K562 (cell line): Measurements from ENCODE around the gene CPPED1. TPM values are rescaled to one million over a fixed set of nuclear protein-coding genes. Genes with fewer than 3 reads are reported as not detected.

Experiments
- ELF2 ChIP-seq: fragments of 250-450 bp; sonication (Bioruptor Pico); IDR thresholded peaks from 2 replicates; pipeline ENCODE4 v1.5.0; 2021; ENCODE audit warnings: mild to moderate bottlenecking
- EP300 ChIP-seq: IDR thresholded peaks from 2 replicates; pipeline ENCODE4 v1.6.1; 2012; ENCODE audit warnings: low read length, improper control_type of control experiment
- HDAC2 ChIP-seq: fragments of 450-650 bp; IDR thresholded peaks from 2 replicates; pipeline ENCODE4 v1.6.1; 2016; ENCODE audit warnings: mild to moderate bottlenecking
- JUN ChIP-seq, 2 experiments: sonication (generic) in 1 of 2; formaldehyde crosslinking in 1 of 2; IDR thresholded peaks; 2 replicates each; pipeline versions ENCODE4 v1.6.1 to v1.8.0; 2012 to 2022; ENCODE audit warnings: borderline replicate concordance in 2 of 2, mild to moderate bottlenecking in 2 of 2, improper control_type of control experiment in 1 of 2, low read depth in 1 of 2, low read length in 1 of 2, missing genetic modification reagents in 1 of 2
- NCOA4 ChIP-seq: fragments of 450-650 bp; IDR thresholded peaks from 2 replicates; pipeline ENCODE4 v1.6.1; 2018; ENCODE audit warnings: mild to moderate bottlenecking; ENCODE audit not compliant: partially characterized antibody
- NFIC ChIP-seq: fragments of 450-650 bp; IDR thresholded peaks from 2 replicates; pipeline ENCODE4 v1.6.1; 2017; ENCODE audit warnings: mild to moderate bottlenecking, inconsistent platforms
- PYGO2 ChIP-seq: fragments of 450-650 bp; IDR thresholded peaks from 2 replicates; pipeline ENCODE4 v1.6.1; 2016; ENCODE audit warnings: mild to moderate bottlenecking, missing genetic modification characterization, moderate library complexity, missing compliant biosample characterization
- RFX5 ChIP-seq: IDR thresholded peaks from 2 replicates; pipeline ENCODE4 v1.6.1; 2011; ENCODE audit warnings: low read depth, mild to moderate bottlenecking, improper control_type of control experiment, low read length
- TRIM24 ChIP-seq, 2 experiments: fragments of 450-650 bp; IDR thresholded peaks; 2 replicates each; pipeline ENCODE4 v1.6.1; 2016
- ZNF311 ChIP-seq: fragments of 250-450 bp; sonication (Bioruptor Pico); IDR thresholded peaks from 2 replicates; pipeline ENCODE4 v1.4.0; 2020; ENCODE audit warnings: mild to moderate bottlenecking, moderate library complexity
- polyA plus RNA-seq, 8 experiments: library from polyadenylated mRNA; depleted of rRNA in 4 of 8; stranded (reverse) in 5 of 8; unstranded in 3 of 8; fragments of >200 nt; fragmentation: Nextera tagmentation in 2 of 8; fragmentation: Illumina TruSeq in 1 of 8; extraction: Ambion mirVana in 2 of 8; extraction: Trizol in 1 of 8; gene quantifications; 2 replicates each; pipeline versions ENCODE4 v1.2.1 to v1.2.3, GENCODE V29; 2011 to 2014; ENCODE audit warnings: inconsistent platforms in 1 of 8, missing spikeins in 1 of 8
- total RNA-seq, 7 experiments: library from RNA; depleted of rRNA in 6 of 7; stranded (reverse); fragments of >200 nt in 6 of 7; fragmentation: Illumina TruSeq in 2 of 7; extraction: Trizol in 2 of 7; gene quantifications; 2 replicates each; pipeline versions ENCODE4 v1.2.1 to v1.2.3, GENCODE V29; 2011 to 2021; ENCODE audit warnings: low replicate concordance in 1 of 7
- TF ChIP-seq, protein P1 (sequence below): fragments of 250-450 bp; sonication (Bioruptor Pico); IDR thresholded peaks from 2 replicates; pipeline ENCODE4 v1.5.0; 2021
- TF ChIP-seq, protein P2 (sequence below), 2 experiments: fragments of 150-350 bp in 1 of 2; IDR thresholded peaks; 2 replicates each; pipeline ENCODE4 v1.6.1; 2012 to 2016; ENCODE audit warnings: low read depth in 2 of 2, low read length in 2 of 2, mild to moderate bottlenecking in 1 of 2, moderate library complexity in 1 of 2
- TF ChIP-seq, protein P3 (sequence below): conservative IDR thresholded peaks from 2 replicates; pipeline ENCODE4 v1.6.1; 2011; ENCODE audit warnings: low read depth, mild to moderate bottlenecking, low read length; ENCODE audit not compliant: control insufficient read depth
- TF ChIP-seq, protein P4 (sequence below): sonication (generic); formaldehyde crosslinking; IDR thresholded peaks from 2 replicates; pipeline ENCODE4 v1.8.0; 2022; ENCODE audit warnings: mild to moderate bottlenecking, missing genetic modification reagents
- TF ChIP-seq, protein P5 (sequence below): fragments of 450-650 bp; formaldehyde crosslinking; conservative IDR thresholded peaks from 2 replicates; pipeline ENCODE4 v1.4.0; 2022; ENCODE audit warnings: mild to moderate bottlenecking, missing genetic modification characterization
- TF ChIP-seq, protein P6 (sequence below): fragments of 250-450 bp; sonication (Bioruptor Pico); IDR thresholded peaks from 2 replicates; pipeline ENCODE4 v1.4.0; 2020; ENCODE audit warnings: borderline replicate concordance

The CPPED1 gene
- total and polyA plus RNA-seq, 9 of the 15 experiments (the other 6 are each of a cell fraction or from before 2014, with no cell fraction given), result 7.5 to 25.7 (median 16.9) TPM

DNA sequence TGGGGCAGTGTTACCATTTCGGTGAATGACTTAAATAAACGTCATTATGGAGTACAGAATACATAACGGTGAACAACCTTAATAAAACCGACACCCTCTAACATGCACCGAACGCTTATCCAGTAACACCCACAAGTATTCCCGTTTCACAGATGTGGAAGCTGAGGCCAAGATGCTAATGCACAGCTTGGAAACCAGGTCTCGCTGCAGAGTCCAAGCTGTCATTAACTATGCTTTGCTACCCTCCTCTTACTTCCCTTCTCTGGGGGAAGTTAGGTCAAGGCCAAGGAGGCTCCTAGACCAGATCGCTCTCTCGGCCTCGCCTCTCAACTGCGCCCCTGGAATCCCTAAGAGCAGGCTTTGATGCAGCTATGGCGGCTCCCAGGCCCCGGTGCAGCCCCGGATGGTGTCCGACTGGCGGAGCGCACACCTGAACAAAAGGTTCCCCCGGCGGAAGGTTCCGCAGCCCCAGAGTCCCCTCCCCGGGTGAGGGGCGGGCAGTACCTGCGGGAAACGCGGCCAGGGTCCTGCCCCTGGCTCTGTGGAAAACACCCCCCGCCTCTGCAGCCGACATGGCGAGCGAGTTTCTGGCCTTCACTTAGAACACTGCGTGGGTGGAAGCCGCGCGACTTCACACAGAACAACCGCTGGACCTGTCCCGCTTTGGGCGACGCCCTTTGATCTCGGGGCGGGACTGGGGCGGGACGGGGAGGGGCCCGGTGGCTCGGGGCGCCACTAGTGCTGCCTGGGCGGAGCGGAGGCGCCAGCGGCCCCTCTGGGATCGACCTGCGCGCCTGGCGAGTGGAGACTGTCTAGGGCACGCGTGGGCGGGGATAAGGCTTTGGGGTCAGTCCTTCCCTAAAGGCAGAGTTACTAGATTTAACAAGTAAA lies at the start of gene CPPED1 (continued):
- TF ChIP-seq JUN (IDR thresholded peaks at IDR 0.05; ENCODE audit: borderline replicate concordance, low read depth, low read length) (peak; percentile 41; the same call in 1 of the 2 replicates), JUN (CRISPR knock-in tag; IDR thresholded peaks at IDR 0.05; ENCODE audit: borderline replicate concordance) (0 out of 2 replicates have a peak, but pooled peaks have one; percentile 44), PYGO2 (tag) (no peak), EP300 (peak; percentile 21; the same call in 1 of the 2 replicates), ELF2 (CRISPR knock-in tag) (peak; percentile 50; the same call in 1 of the 2 replicates), NCOA4 (peak; percentile 72), NFIC (peak; percentile 58), ZNF311 (CRISPR knock-in tag) (no peak), HDAC2 (peak; percentile 99), RFX5 (no peak), TRIM24 (IDR thresholded peaks at IDR 0.05) (peak in 1 of 2 experiments; percentile 99; a peak in 2 of 4 replicates)
- TF ChIP-seq, protein P1, sequence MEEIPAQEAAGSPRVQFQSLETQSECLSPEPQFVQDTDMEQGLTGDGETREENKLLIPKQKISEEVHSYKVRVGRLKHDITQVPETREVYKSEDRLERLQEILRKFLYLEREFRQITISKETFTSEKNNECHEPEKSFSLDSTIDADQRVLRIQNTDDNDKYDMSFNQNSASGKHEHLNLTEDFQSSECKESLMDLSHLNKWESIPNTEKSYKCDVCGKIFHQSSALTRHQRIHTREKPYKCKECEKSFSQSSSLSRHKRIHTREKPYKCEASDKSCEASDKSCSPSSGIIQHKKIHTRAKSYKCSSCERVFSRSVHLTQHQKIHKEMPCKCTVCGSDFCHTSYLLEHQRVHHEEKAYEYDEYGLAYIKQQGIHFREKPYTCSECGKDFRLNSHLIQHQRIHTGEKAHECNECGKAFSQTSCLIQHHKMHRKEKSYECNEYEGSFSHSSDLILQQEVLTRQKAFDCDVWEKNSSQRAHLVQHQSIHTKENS (CRISPR knock-in tag), result no peak
- TF ChIP-seq, protein P2, sequence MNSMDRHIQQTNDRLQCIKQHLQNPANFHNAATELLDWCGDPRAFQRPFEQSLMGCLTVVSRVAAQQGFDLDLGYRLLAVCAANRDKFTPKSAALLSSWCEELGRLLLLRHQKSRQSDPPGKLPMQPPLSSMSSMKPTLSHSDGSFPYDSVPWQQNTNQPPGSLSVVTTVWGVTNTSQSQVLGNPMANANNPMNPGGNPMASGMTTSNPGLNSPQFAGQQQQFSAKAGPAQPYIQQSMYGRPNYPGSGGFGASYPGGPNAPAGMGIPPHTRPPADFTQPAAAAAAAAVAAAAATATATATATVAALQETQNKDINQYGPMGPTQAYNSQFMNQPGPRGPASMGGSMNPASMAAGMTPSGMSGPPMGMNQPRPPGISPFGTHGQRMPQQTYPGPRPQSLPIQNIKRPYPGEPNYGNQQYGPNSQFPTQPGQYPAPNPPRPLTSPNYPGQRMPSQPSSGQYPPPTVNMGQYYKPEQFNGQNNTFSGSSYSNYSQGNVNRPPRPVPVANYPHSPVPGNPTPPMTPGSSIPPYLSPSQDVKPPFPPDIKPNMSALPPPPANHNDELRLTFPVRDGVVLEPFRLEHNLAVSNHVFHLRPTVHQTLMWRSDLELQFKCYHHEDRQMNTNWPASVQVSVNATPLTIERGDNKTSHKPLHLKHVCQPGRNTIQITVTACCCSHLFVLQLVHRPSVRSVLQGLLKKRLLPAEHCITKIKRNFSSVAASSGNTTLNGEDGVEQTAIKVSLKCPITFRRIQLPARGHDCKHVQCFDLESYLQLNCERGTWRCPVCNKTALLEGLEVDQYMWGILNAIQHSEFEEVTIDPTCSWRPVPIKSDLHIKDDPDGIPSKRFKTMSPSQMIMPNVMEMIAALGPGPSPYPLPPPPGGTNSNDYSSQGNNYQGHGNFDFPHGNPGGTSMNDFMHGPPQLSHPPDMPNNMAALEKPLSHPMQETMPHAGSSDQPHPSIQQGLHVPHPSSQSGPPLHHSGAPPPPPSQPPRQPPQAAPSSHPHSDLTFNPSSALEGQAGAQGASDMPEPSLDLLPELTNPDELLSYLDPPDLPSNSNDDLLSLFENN (IDR thresholded peaks at IDR 0.05; ENCODE audit: low read depth in 2 of 2, low read length in 2 of 2), result peak in 1 of 2 experiments; percentile 95; a peak in 2 of 4 replicates
- TF ChIP-seq, protein P3, sequence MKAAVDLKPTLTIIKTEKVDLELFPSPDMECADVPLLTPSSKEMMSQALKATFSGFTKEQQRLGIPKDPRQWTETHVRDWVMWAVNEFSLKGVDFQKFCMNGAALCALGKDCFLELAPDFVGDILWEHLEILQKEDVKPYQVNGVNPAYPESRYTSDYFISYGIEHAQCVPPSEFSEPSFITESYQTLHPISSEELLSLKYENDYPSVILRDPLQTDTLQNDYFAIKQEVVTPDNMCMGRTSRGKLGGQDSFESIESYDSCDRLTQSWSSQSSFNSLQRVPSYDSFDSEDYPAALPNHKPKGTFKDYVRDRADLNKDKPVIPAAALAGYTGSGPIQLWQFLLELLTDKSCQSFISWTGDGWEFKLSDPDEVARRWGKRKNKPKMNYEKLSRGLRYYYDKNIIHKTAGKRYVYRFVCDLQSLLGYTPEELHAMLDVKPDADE, result peak; percentile 13
- TF ChIP-seq, protein P4, sequence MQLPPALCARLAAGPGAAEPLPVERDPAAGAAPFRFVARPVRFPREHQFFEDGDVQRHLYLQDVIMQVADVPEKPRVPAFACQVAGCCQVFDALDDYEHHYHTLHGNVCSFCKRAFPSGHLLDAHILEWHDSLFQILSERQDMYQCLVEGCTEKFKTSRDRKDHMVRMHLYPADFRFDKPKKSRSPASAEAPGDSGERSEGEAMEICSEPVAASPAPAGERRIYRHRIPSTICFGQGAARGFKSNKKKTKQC (CRISPR knock-in tag), result peak; percentile 69
- TF ChIP-seq, protein P5, sequence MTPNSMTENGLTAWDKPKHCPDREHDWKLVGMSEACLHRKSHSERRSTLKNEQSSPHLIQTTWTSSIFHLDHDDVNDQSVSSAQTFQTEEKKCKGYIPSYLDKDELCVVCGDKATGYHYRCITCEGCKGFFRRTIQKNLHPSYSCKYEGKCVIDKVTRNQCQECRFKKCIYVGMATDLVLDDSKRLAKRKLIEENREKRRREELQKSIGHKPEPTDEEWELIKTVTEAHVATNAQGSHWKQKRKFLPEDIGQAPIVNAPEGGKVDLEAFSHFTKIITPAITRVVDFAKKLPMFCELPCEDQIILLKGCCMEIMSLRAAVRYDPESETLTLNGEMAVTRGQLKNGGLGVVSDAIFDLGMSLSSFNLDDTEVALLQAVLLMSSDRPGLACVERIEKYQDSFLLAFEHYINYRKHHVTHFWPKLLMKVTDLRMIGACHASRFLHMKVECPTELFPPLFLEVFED (CRISPR knock-in tag), result no peak
- TF ChIP-seq, protein P6, sequence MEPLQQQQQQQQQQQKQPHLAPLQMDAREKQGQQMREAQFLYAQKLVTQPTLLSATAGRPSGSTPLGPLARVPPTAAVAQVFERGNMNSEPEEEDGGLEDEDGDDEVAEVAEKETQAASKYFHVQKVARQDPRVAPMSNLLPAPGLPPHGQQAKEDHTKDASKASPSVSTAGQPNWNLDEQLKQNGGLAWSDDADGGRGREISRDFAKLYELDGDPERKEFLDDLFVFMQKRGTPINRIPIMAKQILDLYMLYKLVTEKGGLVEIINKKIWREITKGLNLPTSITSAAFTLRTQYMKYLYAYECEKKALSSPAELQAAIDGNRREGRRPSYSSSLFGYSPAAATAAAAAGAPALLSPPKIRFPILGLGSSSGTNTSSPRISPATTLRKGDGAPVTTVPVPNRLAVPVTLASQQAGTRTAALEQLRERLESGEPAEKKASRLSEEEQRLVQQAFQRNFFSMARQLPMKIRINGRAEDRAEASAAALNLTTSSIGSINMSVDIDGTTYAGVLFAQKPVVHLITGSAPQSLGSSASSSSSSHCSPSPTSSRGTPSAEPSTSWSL (CRISPR knock-in tag), result no peak
